Calu3 (cell line): ENCODE results near the gene EEIG1. TPM values are rescaled to one million over a fixed set of nuclear protein-coding genes. Genes with fewer than 3 reads are reported as not detected.

Source experiments
- BruUV-seq: library from RNA; stranded (reverse); fragments of 400-500 nt; replicated peaks from 2 replicates; lab custom pipeline; 2021; lab: Mats Ljungman, UMichigan
- CTCF ChIA-PET: fragments of 300-600 bp; sonication (Branson Sonifier 250); formaldehyde crosslinking; loops from one replicate; lab custom pipeline; 2022; ENCODE audit warnings: antibody characterized with exemption; lab: Charles Lee
- DNase-seq: peaks from one replicate; pipeline ENCODE4 v3.0.0; 2022
- H3K27ac Mint-ChIP-seq: one replicate; pipeline ENCODE4 v1.8.0; 2022; ENCODE audit warnings: mixed read lengths; ENCODE audit not compliant: unreplicated experiment
- H3K27me3 Mint-ChIP-seq: one replicate; pipeline ENCODE4 v1.8.0; 2022; ENCODE audit warnings: mixed read lengths; ENCODE audit not compliant: unreplicated experiment
- H3K36me3 Mint-ChIP-seq: one replicate; pipeline ENCODE4 v1.8.0; 2022; ENCODE audit warnings: mild to moderate bottlenecking, moderate library complexity, mixed read lengths; ENCODE audit not compliant: insufficient read depth, unreplicated experiment
- H3K4me1 Mint-ChIP-seq: one replicate; pipeline ENCODE4 v1.8.0; 2022; ENCODE audit warnings: mild to moderate bottlenecking, low read depth, mixed read lengths; ENCODE audit not compliant: unreplicated experiment
- H3K4me3 Mint-ChIP-seq: one replicate; pipeline ENCODE4 v1.8.0; 2022; ENCODE audit warnings: mild to moderate bottlenecking, low read depth, moderate library complexity, mixed read lengths; ENCODE audit not compliant: unreplicated experiment
- H3K9me3 Mint-ChIP-seq: one replicate; pipeline ENCODE4 v1.8.0; 2022; ENCODE audit warnings: low read depth, mixed read lengths; ENCODE audit not compliant: unreplicated experiment
- intact Hi-C: fragments of 100-400 bp; cut with micrococcal nuclease; formaldehyde crosslinking; loops from one replicate; pipeline ENCODE4 v1.10.0; 2022; ENCODE audit not compliant: unreplicated experiment
- total RNA-seq: library from RNA; stranded (reverse); gene quantifications from 2 replicates; pipeline ENCODE4 v1.2.3, GENCODE V29; 2022
- TF ChIP-seq, protein P1 (sequence below): fragments of 200-600 bp; IDR thresholded peaks from one replicate; pipeline ENCODE4 v1.8.0; 2022; ENCODE audit warnings: antibody characterized with exemption; ENCODE audit not compliant: unreplicated experiment

Gene EEIG1
- total RNA-seq, 1 experiment from 2014 or later = 84.6 TPM

DNA sequence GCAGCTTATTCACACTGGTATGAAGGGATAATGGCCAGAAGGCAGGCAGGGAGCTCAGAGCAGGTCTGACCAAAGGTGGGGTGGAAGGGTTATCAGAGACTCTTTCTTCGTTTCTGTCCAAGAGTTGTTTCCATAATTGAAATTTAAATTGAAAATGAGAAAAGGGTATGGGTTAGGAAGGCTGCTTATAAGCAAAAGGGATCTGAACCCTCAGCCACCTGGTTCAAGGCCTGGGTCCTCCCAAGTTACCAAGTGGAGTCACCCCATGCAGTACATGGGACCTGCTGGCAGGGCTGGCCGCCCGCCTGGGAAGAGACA is 17.8 kb downstream of the EEIG1 start:
- CTCF ChIA-PET = no interaction called here
- no peak for DNase-seq
- peak overlapping the region; percentile 52 for H3K27ac Mint-ChIP-seq
- BruUV-seq = no TSS peak
- no peaks in the 10 kb centered on the region for H3K9me3 Mint-ChIP-seq
- H3K4me1 Mint-ChIP-seq = peaks cover 45% of the 10 kb centered on the region
- intact Hi-C loops = no loop called here
- TF ChIP-seq, protein P1, sequence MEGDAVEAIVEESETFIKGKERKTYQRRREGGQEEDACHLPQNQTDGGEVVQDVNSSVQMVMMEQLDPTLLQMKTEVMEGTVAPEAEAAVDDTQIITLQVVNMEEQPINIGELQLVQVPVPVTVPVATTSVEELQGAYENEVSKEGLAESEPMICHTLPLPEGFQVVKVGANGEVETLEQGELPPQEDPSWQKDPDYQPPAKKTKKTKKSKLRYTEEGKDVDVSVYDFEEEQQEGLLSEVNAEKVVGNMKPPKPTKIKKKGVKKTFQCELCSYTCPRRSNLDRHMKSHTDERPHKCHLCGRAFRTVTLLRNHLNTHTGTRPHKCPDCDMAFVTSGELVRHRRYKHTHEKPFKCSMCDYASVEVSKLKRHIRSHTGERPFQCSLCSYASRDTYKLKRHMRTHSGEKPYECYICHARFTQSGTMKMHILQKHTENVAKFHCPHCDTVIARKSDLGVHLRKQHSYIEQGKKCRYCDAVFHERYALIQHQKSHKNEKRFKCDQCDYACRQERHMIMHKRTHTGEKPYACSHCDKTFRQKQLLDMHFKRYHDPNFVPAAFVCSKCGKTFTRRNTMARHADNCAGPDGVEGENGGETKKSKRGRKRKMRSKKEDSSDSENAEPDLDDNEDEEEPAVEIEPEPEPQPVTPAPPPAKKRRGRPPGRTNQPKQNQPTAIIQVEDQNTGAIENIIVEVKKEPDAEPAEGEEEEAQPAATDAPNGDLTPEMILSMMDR = no peak
- peaks cover 44% of the 10 kb centered on the region for H3K36me3 Mint-ChIP-seq
- H3K27me3 Mint-ChIP-seq = no peaks in the 10 kb centered on the region
- H3K4me3 Mint-ChIP-seq = no peak overlapping the region

DNA sequence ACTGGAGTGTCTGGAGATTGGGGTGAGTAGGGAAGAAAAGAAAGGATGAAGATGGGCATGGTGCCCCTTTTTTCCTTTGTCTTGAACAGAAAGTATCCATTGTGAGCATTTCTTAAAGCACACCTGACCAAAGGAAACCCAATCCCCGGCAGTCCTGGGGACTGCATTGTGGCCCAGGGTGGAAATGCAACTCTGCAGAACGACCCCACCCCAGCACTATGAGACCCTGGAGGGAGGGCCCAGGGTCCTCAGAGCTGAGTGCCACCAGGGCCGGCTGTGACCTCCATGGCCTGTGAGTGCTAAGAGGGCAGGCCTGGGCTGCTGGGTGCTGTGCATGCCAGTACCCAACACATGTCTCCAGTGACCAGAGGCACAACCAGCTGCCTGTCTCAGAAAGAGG is 18.5 kb downstream of the EEIG1 start:
- Mint-ChIP-seq H3K9me3 (no peaks in the 10 kb centered on the region), H3K4me1 (peaks cover 45% of the 10 kb centered on the region), H3K36me3 (peaks cover 38% of the 10 kb centered on the region), H3K27ac (peak overlapping the region; percentile 15), H3K4me3 (no peak overlapping the region), H3K27me3 (no peaks in the 10 kb centered on the region)
- CTCF ChIA-PET = no interaction called here
- intact Hi-C loops = no loop called here
- TF ChIP-seq, protein P1 = no peak
- no TSS peak for BruUV-seq
- no peak for DNase-seq

DNA sequence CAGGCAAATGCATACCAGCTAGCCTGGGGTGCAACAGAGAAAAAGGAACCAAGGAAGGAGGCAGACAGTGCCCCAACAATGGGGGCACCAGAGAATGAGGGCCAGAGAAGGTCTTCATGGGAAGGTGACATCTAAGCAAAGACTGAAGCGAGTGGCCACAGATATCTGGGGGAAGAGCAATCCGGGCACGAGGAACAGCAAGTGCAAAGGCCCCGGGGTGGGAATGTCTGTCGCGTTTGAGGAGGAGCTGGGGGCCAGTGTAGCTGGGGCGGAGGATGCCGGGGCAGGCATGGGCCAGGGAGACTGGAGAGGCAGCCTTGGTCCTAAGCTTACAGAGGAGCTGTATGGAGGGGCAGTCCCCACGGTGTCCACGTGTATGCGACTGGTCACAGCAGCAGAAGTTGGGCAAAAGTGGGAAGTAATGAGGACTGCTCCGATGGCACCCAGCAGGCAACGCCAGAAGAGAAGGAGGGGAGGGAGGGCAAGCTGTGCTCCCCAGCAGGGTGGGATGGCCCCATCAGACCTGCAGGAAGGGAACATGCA is 19.1 kb downstream of the EEIG1 start:
- Mint-ChIP-seq H3K9me3 (no peaks in the 10 kb centered on the region), H3K4me1 (peaks cover 45% of the 10 kb centered on the region), H3K27me3 (no peaks in the 10 kb centered on the region), H3K27ac (peak overlapping the region; percentile 15), H3K36me3 (peaks cover 38% of the 10 kb centered on the region), H3K4me3 (no peak overlapping the region)
- DNase-seq = no peak
- no TSS peak for BruUV-seq
- intact Hi-C loops = no loop called here
- CTCF ChIA-PET = interaction anchor here (0.6 kb wide), 1 partner anchor 205 kb away, joined by 3 read pairs; no protein-coding TSS in a partner anchor
- TF ChIP-seq, protein P1 = no peak

DNA sequence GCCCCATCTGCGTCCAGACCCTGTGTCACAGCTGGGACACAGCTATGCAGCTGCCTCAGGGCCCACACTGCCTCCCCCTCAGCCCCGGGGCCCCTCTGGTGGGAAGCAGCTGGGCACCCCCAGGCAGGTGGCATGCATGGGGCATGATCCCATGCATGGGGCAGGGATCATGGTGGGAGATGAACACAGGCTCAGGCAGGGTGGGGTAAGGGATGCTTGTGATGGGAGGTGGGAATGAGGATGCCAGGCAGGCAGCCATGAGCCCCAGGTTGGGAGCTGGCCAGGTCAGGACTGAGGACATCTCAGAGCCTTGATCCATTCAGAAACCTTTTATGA is 19.7 kb downstream of the EEIG1 start:
- H3K36me3 Mint-ChIP-seq = peaks cover 38% of the 10 kb centered on the region
- H3K27me3 Mint-ChIP-seq = no peaks in the 10 kb centered on the region
- TF ChIP-seq, protein P1 = no peak

More for the DNA sequence above, 19.7 kb downstream of the EEIG1 start:
- no TSS peak for BruUV-seq
- CTCF ChIA-PET = no interaction called here
- H3K9me3 Mint-ChIP-seq = no peaks in the 10 kb centered on the region
- peak overlapping the region; percentile 15 for H3K27ac Mint-ChIP-seq
- no peak overlapping the region for H3K4me3 Mint-ChIP-seq
- intact Hi-C loops = no loop called here
- H3K4me1 Mint-ChIP-seq = peaks cover 45% of the 10 kb centered on the region
- no peak for DNase-seq
